HepG2 (cell line): Measurements from ENCODE around the gene PHLPP2. TPM values are rescaled to one million over a fixed set of nuclear protein-coding genes. Genes with fewer than 3 reads are reported as not detected.

Experiments used
- ATAC-seq: fragments of 200-7000 bp; cut with Tn5 transposase; 3 replicates; pipeline ENCODE4 v1.9.1; 2020; ENCODE audit warnings: mild to moderate bottlenecking, moderate library complexity
- BruUV-seq: library from RNA; stranded (reverse); fragments of 400-500 nt; replicated peaks from 2 replicates; lab custom pipeline; 2021; lab: Mats Ljungman, UMichigan
- CTCF ChIA-PET: fragments of 300-600 bp; formaldehyde crosslinking; extraction: SDS; loops from one replicate; lab custom pipeline; 2021; ENCODE audit warnings: low total read pairs, inconsistent platforms, low intra/inter-chr PET ratio; lab: Yijun Ruan, JAX
- POLR2A ChIA-PET: fragments of 350-600 bp; sonication (Branson Sonifier 250); formaldehyde crosslinking; loops from one replicate; lab custom pipeline; 2020; ENCODE audit warnings: antibody characterized with exemption, inconsistent platforms; lab: Yijun Ruan, JAX
- DNase-seq: peaks from one replicate; pipeline ENCODE4 v3.0.0-alpha.2; 2015; ENCODE audit warnings: low spot score
- FAIRE-seq: peaks from 3 replicates; lab custom pipeline; 2011; peaks lifted over from hg19 to GRCh38; lab: Jason Lieb, UNC
- H2AFZ ChIP-seq: one replicate; pipeline ENCODE4 v1.6.1; 2011; ENCODE audit warnings: low read length, inconsistent platforms
- H3K27ac ChIP-seq: fragments of 300-600 bp; 3 replicates; pipeline ENCODE4 v1.8.0; 2011; ENCODE audit warnings: mixed run types, mild to moderate bottlenecking, mixed read lengths, low read length, inconsistent platforms; ENCODE audit not compliant: insufficient read depth; ENCODE audit errors: extremely low read length
- H3K27me3 ChIP-seq, 2 experiments: fragments of 200-600 bp in 1 of 2; 2 replicates in 1 of 2; 3 replicates in 1 of 2; pipeline versions ENCODE4 v1.6.0 to v1.8.0; 2011; ENCODE audit warnings: low read length in 2 of 2, mild to moderate bottlenecking in 2 of 2, moderate library complexity in 2 of 2, inconsistent platforms in 1 of 2; ENCODE audit not compliant: insufficient read depth in 2 of 2, control insufficient read depth in 1 of 2
- H3K36me3 ChIP-seq, 2 experiments: fragments of 200-600 bp in 1 of 2; replicated peaks in 1 of 2; 2 replicates in 1 of 2; 3 replicates in 1 of 2; pipeline versions ENCODE4 v1.5.1 to v1.8.0; 2011; ENCODE audit warnings: low read length in 2 of 2, inconsistent platforms in 1 of 2; ENCODE audit not compliant: insufficient read depth in 2 of 2, control insufficient read depth in 1 of 2
- H3K4me1 ChIP-seq: 2 replicates; pipeline ENCODE4 v1.5.1; 2012; ENCODE audit warnings: low read length, inconsistent platforms; ENCODE audit not compliant: insufficient read depth
- H3K4me2 ChIP-seq: 2 replicates; pipeline ENCODE4 v1.6.0; 2011; ENCODE audit warnings: low read depth, low read length, inconsistent platforms
- H3K4me3 ChIP-seq, 3 experiments: fragments of 200-600 bp in 1 of 3; sonication (generic), shearing (Covaris generic) in 1 of 3; replicated peaks in 1 of 3; 2 replicates each; pipeline ENCODE4 v1.5.1; 2011 to 2016; ENCODE audit warnings: low read length in 3 of 3, inconsistent platforms in 2 of 3, low read depth in 2 of 3, mild to moderate bottlenecking in 2 of 3, control low read depth in 1 of 3, mixed read lengths in 1 of 3; ENCODE audit not compliant: insufficient read depth in 1 of 3
- H3K79me2 ChIP-seq: one replicate; pipeline ENCODE4 v1.6.1; 2011; ENCODE audit warnings: low read length, inconsistent platforms; ENCODE audit not compliant: insufficient read depth
- H3K9ac ChIP-seq: 2 replicates; pipeline ENCODE4 v1.6.0; 2011; ENCODE audit warnings: mild to moderate bottlenecking, low read depth, low read length, inconsistent platforms; ENCODE audit not compliant: insufficient read depth
- H3K9me3 ChIP-seq: 2 replicates; pipeline ENCODE4 v1.5.1; 2012; ENCODE audit warnings: mild to moderate bottlenecking, low read length
- H4K20me1 ChIP-seq: 2 replicates; pipeline ENCODE4 v1.6.0; 2011; ENCODE audit warnings: inconsistent platforms, mild to moderate bottlenecking, low read length, moderate library complexity; ENCODE audit not compliant: insufficient read depth
- ATF5 ChIP-seq: sonication (generic); formaldehyde crosslinking; IDR thresholded peaks from 2 replicates; pipeline ENCODE4 v1.4.0; 2020; ENCODE audit warnings: mild to moderate bottlenecking, low read depth, missing genetic modification reagents
- GABPB1 ChIP-seq: IDR thresholded peaks from 2 replicates; pipeline ENCODE4 v1.6.1; 2016; ENCODE audit warnings: mild to moderate bottlenecking, missing genetic modification reagents, moderate library complexity, missing compliant biosample characterization
- HNF4A ChIP-seq: sonication (generic); formaldehyde crosslinking; IDR thresholded peaks from 2 replicates; pipeline ENCODE4 v1.4.0; 2020; ENCODE audit warnings: missing genetic modification reagents
- JARID2 ChIP-seq: sonication (generic); formaldehyde crosslinking; IDR thresholded peaks from 2 replicates; pipeline ENCODE4 v1.8.1; 2023; ENCODE audit warnings: missing genetic modification reagents, inconsistent platforms; ENCODE audit not compliant: insufficient replicate concordance
- KDM4B ChIP-seq: sonication (generic); formaldehyde crosslinking; IDR thresholded peaks from 2 replicates; pipeline ENCODE4 v1.4.0; 2020; ENCODE audit warnings: missing genetic modification reagents
- MAFF ChIP-seq: IDR thresholded peaks from 2 replicates; pipeline ENCODE4 v1.6.1; 2011; ENCODE audit warnings: low read depth, low read length, improper control_type of control experiment
- MAFK ChIP-seq, 2 experiments: IDR thresholded peaks in 1 of 2; conservative IDR thresholded peaks in 1 of 2; 2 replicates each; pipeline ENCODE4 v1.6.1; 2011; ENCODE audit warnings: improper control_type of control experiment in 2 of 2, low read length in 2 of 2
- MIER3 ChIP-seq: IDR thresholded peaks from 2 replicates; pipeline ENCODE4 v1.6.1; 2016; ENCODE audit warnings: missing compliant biosample characterization, borderline replicate concordance
- NFE2L2 ChIP-seq: fragments of 150-350 bp; IDR thresholded peaks from 2 replicates; pipeline ENCODE4 v1.6.1; 2014; ENCODE audit warnings: low read length
- NRL ChIP-seq: sonication (generic); formaldehyde crosslinking; IDR thresholded peaks from 2 replicates; pipeline ENCODE4 v1.5.0; 2020; ENCODE audit warnings: missing genetic modification reagents, mild to moderate bottlenecking, moderate library complexity, borderline replicate concordance
- POLR2AphosphoS2 ChIP-seq: IDR thresholded peaks from 2 replicates; pipeline ENCODE4 v1.6.1; 2011; ENCODE audit warnings: low read depth, low read length, improper control_type of control experiment
- POLR2G ChIP-seq: fragments of 200-400 bp; formaldehyde crosslinking; IDR thresholded peaks from 2 replicates; pipeline ENCODE4 v1.6.1; 2018; ENCODE audit warnings: mild to moderate bottlenecking, low read depth, low read length, moderate library complexity
- RAD51 ChIP-seq: fragments of 450-650 bp; IDR thresholded peaks from 2 replicates; pipeline ENCODE4 v1.6.1; 2016; ENCODE audit warnings: borderline replicate concordance
- RELA ChIP-seq: sonication (generic); formaldehyde crosslinking; IDR thresholded peaks from 2 replicates; pipeline ENCODE4 v1.4.0; 2020; ENCODE audit warnings: missing genetic modification reagents
- SCMH1 ChIP-seq: sonication (generic); formaldehyde crosslinking; IDR thresholded peaks from 2 replicates; pipeline ENCODE4 v1.9.0; 2021; ENCODE audit warnings: missing genetic modification reagents, mild to moderate bottlenecking, borderline replicate concordance
- TERF1 ChIP-seq: sonication (generic); formaldehyde crosslinking; IDR thresholded peaks from 2 replicates; pipeline ENCODE4 v1.8.0; 2022; ENCODE audit warnings: mild to moderate bottlenecking, missing genetic modification reagents, moderate library complexity
- THAP11 ChIP-seq: IDR thresholded peaks from 2 replicates; pipeline ENCODE4 v1.6.1; 2016; ENCODE audit warnings: missing biosample characterization, missing genetic modification reagents
- YY1 ChIP-seq: IDR thresholded peaks from 2 replicates; pipeline ENCODE4 v1.6.1; 2011; ENCODE audit warnings: low read length, low read depth, moderate library complexity, mild to moderate bottlenecking; ENCODE audit not compliant: insufficient read depth, insufficient replicate concordance
- ZBTB38 ChIP-seq: sonication (generic); formaldehyde crosslinking; IDR thresholded peaks from 2 replicates; pipeline ENCODE4 v1.5.1; 2020; ENCODE audit warnings: mild to moderate bottlenecking, missing genetic modification reagents
- ZNF354B ChIP-seq: sonication (generic); formaldehyde crosslinking; IDR thresholded peaks from 2 replicates; pipeline ENCODE4 v1.8.0; 2022; ENCODE audit warnings: mild to moderate bottlenecking, missing genetic modification reagents
- ZNF576 ChIP-seq: sonication (generic); formaldehyde crosslinking; IDR thresholded peaks from 2 replicates; pipeline ENCODE4 v1.4.0; 2020; ENCODE audit warnings: mild to moderate bottlenecking, missing genetic modification reagents
- ZNF589 ChIP-seq: sonication (generic); formaldehyde crosslinking; conservative IDR thresholded peaks from 2 replicates; pipeline ENCODE4 v1.8.0; 2022; ENCODE audit warnings: mild to moderate bottlenecking, moderate library complexity, missing genetic modification reagents
- ZNF720 ChIP-seq: sonication (generic); formaldehyde crosslinking; IDR thresholded peaks from 2 replicates; pipeline ENCODE4 v1.4.0; 2020; ENCODE audit warnings: missing genetic modification reagents
- ZNF724P ChIP-seq: sonication (generic); formaldehyde crosslinking; IDR thresholded peaks from 2 replicates; pipeline ENCODE4 v1.8.0; 2022; ENCODE audit warnings: missing genetic modification reagents, borderline replicate concordance
- ZNF746 ChIP-seq: sonication (generic); formaldehyde crosslinking; IDR thresholded peaks from 2 replicates; pipeline ENCODE4 v1.8.0; 2022; ENCODE audit warnings: mild to moderate bottlenecking, missing genetic modification reagents
- ZNF788 ChIP-seq: sonication (generic); formaldehyde crosslinking; IDR thresholded peaks from 2 replicates; pipeline ENCODE4 v1.5.0; 2020; ENCODE audit warnings: mild to moderate bottlenecking, missing genetic modification reagents, borderline replicate concordance
- WGBS: methylation state at CpG from one replicate; pipeline ENCODE4 v1.1.6; 2017; ENCODE audit warnings: low lambda C conversion rate; 5-methylcytosine and 5-hydroxymethylcytosine counted together
- in situ Hi-C: cut with HindIII; loops from 2 replicates; pipeline ENCODE4 v1.10.0; 2017; ENCODE audit warnings: low pct_unique_long_range_greater_than_20kb; ENCODE audit not compliant: extremely low pct_ligation_motif_present
- intact Hi-C: fragments of 100-400 bp; cut with micrococcal nuclease; formaldehyde crosslinking; loops from one replicate; pipeline ENCODE4 v1.10.0; 2022; ENCODE audit not compliant: unreplicated experiment
- polyA plus RNA-seq, 8 experiments: library from polyadenylated mRNA; depleted of rRNA in 3 of 8; stranded (reverse) in 7 of 8; unstranded in 1 of 8; fragments of >200 nt; fragmentation: Illumina TruSeq in 4 of 8; extraction: Trizol in 4 of 8; gene quantifications; 2 replicates each; pipeline versions ENCODE4 v1.2.1 to v1.2.3, GENCODE V29; 2011 to 2016; ENCODE audit warnings: low read depth in 4 of 8, missing spikeins in 1 of 8, mixed read lengths in 1 of 8; ENCODE audit not compliant: insufficient read depth in 1 of 8
- total RNA-seq, 5 experiments: library from RNA; depleted of rRNA; stranded (reverse); fragments of >200 nt; fragmentation: Illumina TruSeq; extraction: Trizol; gene quantifications; 2 replicates each; pipeline ENCODE4 v1.2.3, GENCODE V29; 2016; ENCODE audit warnings: low read depth in 1 of 5

The PHLPP2 gene
- total and polyA plus RNA-seq, 2 of the 13 experiments (the other 11 are each of a cell fraction or from before 2014, with no cell fraction given), result 8.9 TPM

- FAIRE-seq, result no peak
- no peak overlapping the region for H3K4me2 ChIP-seq
- intact Hi-C loops, result no loop called here
These were observed 15.2 kb downstream of the PHLPP2 start for GRCh38 chr16:71709229-71709781.

More at GRCh38 chr16:71709229-71709781, 15.2 kb downstream of the PHLPP2 start:
- ChIA-PET CTCF (no interaction called here), POLR2A (no interaction called here)
- Histone ChIP-seq H3K9ac (no peak overlapping the region), H3K79me2 (no peaks in the 10 kb centered on the region), H3K9me3 (no peaks in the 10 kb centered on the region), H3K4me1 (no peaks in the 10 kb centered on the region), H3K36me3 (peaks cover 3 to 7% of the 10 kb centered on the region in 2 experiments; a peak in 3 of 5 replicates), H3K27ac (no peak overlapping the region), H3K4me3 (no peak overlapping the region), H2AFZ (no peak overlapping the region), H4K20me1 (no peaks in the 10 kb centered on the region; the same call in 1 of the 2 replicates), H3K27me3 (no peaks in the 10 kb centered on the region)
- no TSS peak for BruUV-seq
- no peak for TF ChIP-seq POLR2AphosphoS2
- TF ChIP-seq ZNF589 (CRISPR knock-in tag), result no peak
- TF ChIP-seq MIER3 (CRISPR knock-in tag), result no peak
- no peak for TF ChIP-seq YY1
- TF ChIP-seq ZNF746, result no peak
- no peak for TF ChIP-seq THAP11 (CRISPR knock-in tag)
- TF ChIP-seq MAFK (conservative IDR thresholded peaks at IDR 0.05 in 1 of 2, IDR thresholded peaks at IDR 0.05 in 1 of 2; ENCODE audit: low read length in 2 of 2), result peak; percentile 18 to 33; a peak in 3 of 4 replicates
- no peak for TF ChIP-seq NRL (CRISPR knock-in tag)
- TF ChIP-seq KDM4B (CRISPR knock-in tag), result no peak
- no peak for TF ChIP-seq ATF5 (CRISPR knock-in tag)
- TF ChIP-seq ZNF354B (CRISPR knock-in tag), result no peak
- TF ChIP-seq ZBTB38 (CRISPR knock-in tag), result no peak
- TF ChIP-seq RELA (CRISPR knock-in tag), result no peak
- TF ChIP-seq GABPB1 (CRISPR knock-in tag), result no peak
- peak; percentile 53; the same call in 1 of the 2 replicates for TF ChIP-seq NFE2L2
- no peak for TF ChIP-seq JARID2 (CRISPR knock-in tag)
- TF ChIP-seq RAD51, result no peak
- TF ChIP-seq ZNF720 (CRISPR knock-in tag), result no peak
- no peak for TF ChIP-seq ZNF576
- no peak for TF ChIP-seq POLR2G
- no peak for TF ChIP-seq ZNF724P (CRISPR knock-in tag)
- TF ChIP-seq SCMH1, result no peak
- no peak for TF ChIP-seq ZNF788 (CRISPR knock-in tag)
- TF ChIP-seq MAFF, result peak; percentile 15; the same call in 1 of the 2 replicates
- TF ChIP-seq HNF4A (CRISPR knock-in tag), result no peak
- no peak for TF ChIP-seq TERF1 (CRISPR knock-in tag)
- ATAC-seq (no peak), DNase-seq (no peak)
- in situ Hi-C loops, result no loop called here
- WGBS, result 97% methylated on average over 2 of the region's 2 CpGs
